A673 (cell line): ENCODE results near the gene SRD5A3. TPM values are rescaled to one million over a fixed set of nuclear protein-coding genes. Genes with fewer than 3 reads are reported as not detected.

Source experiments
- BruUV-seq: library from RNA; stranded (reverse); fragments of 400-500 nt; replicated peaks from 2 replicates; lab custom pipeline; 2021; lab: Mats Ljungman, UMichigan
- CTCF ChIA-PET: fragments of 300-600 bp; sonication (Branson Sonifier 250); formaldehyde crosslinking; loops from one replicate; lab custom pipeline; 2022; ENCODE audit warnings: antibody characterized with exemption; lab: Charles Lee
- POLR2A ChIA-PET: fragments of 300-600 bp; sonication (Branson Sonifier 250); formaldehyde crosslinking; loops from one replicate; lab custom pipeline; 2022; ENCODE audit warnings: antibody characterized with exemption; ENCODE audit not compliant: low non-redundant PET; lab: Charles Lee
- DNase-seq: peaks from one replicate; pipeline ENCODE4 v3.0.0-alpha.2; 2015; ENCODE audit warnings: low spot score
- H3K27ac ChIP-seq: fragments of 200-600 bp; sonication (generic); 2 replicates; pipeline ENCODE4 v1.5.1; 2016; ENCODE audit warnings: mixed run types, low read depth, mild to moderate bottlenecking, mixed read lengths, antibody characterized with exemption, low read length; ENCODE audit not compliant: poor library complexity, severe bottlenecking
- H3K27me3 ChIP-seq: fragments of 200-600 bp; sonication (generic); replicated peaks from 2 replicates; pipeline ENCODE4 v1.6.1; 2017; ENCODE audit warnings: mixed run types, low read depth, mild to moderate bottlenecking, mixed read lengths, antibody characterized with exemption, low read length; ENCODE audit not compliant: insufficient read depth, poor library complexity
- H3K36me3 ChIP-seq: fragments of 200-600 bp; sonication (generic); 2 replicates; pipeline ENCODE4 v1.6.1; 2016; ENCODE audit warnings: mixed run types, mild to moderate bottlenecking, mixed read lengths, antibody characterized with exemption, low read length; ENCODE audit not compliant: insufficient read depth, poor library complexity, severe bottlenecking
- H3K4me1 ChIP-seq: fragments of 200-600 bp; sonication (generic); 2 replicates; pipeline ENCODE4 v1.6.1; 2017; ENCODE audit warnings: mixed run types, mild to moderate bottlenecking, mixed read lengths, antibody characterized with exemption, low read length; ENCODE audit not compliant: insufficient read depth, poor library complexity, severe bottlenecking
- H3K4me3 ChIP-seq: fragments of 200-600 bp; sonication (generic); 2 replicates; pipeline ENCODE4 v1.5.1; 2016; ENCODE audit warnings: low read depth, mixed run types, mild to moderate bottlenecking, mixed read lengths, low read length; ENCODE audit not compliant: poor library complexity, severe bottlenecking
- H3K9me3 ChIP-seq: fragments of 200-600 bp; sonication (generic); 2 replicates; pipeline ENCODE4 v1.6.1; 2016; ENCODE audit warnings: mixed run types, low read depth, mild to moderate bottlenecking, mixed read lengths, antibody characterized with exemption, low read length; ENCODE audit not compliant: poor library complexity, severe bottlenecking
- CTCF ChIP-seq: fragments of 300-800, 200-600 bp; sonication (generic); conservative IDR thresholded peaks from 2 replicates; pipeline ENCODE4 v1.5.1; 2017; ENCODE audit warnings: low read depth, mild to moderate bottlenecking, antibody characterized with exemption, low read length, moderate library complexity, mixed read lengths
- EZH2 ChIP-seq: fragments of 200-600 bp; sonication (generic); IDR thresholded peaks from 2 replicates; pipeline ENCODE4 v1.6.1; 2017; ENCODE audit warnings: borderline replicate concordance, low read depth, mild to moderate bottlenecking, mixed read lengths, antibody characterized with exemption, low read length; ENCODE audit not compliant: poor library complexity, severe bottlenecking
- intact Hi-C: fragments of 100-400 bp; cut with micrococcal nuclease; formaldehyde crosslinking; loops from one replicate; pipeline ENCODE4 v1.10.0; 2022; ENCODE audit not compliant: unreplicated experiment
- total RNA-seq: library from RNA; stranded (reverse); gene quantifications from 2 replicates; pipeline ENCODE4 v1.2.3, GENCODE V29; 2021

The SRD5A3 gene
- total RNA-seq, 1 experiment from 2014 or later: 48.1 TPM

- intact Hi-C loops: no loop called here
- Histone ChIP-seq H3K36me3 (no peaks in the 10 kb centered on the region), H3K27me3 (no peaks in the 10 kb centered on the region), H3K9me3 (no peaks in the 10 kb centered on the region), H3K27ac (no peak overlapping the region), H3K4me1 (no peaks in the 10 kb centered on the region), H3K4me3 (no peak overlapping the region)
- no TSS peak for BruUV-seq
- CTCF ChIA-PET: no interaction called here
- POLR2A ChIA-PET: no interaction called here
- no peak for TF ChIP-seq CTCF
- no peak for TF ChIP-seq EZH2
- DNase-seq: no peak
These were observed 41.7 kb upstream of the SRD5A3 start for GRCh38 chr4:55304303-55304702.

- H3K27me3 ChIP-seq: no peaks in the 10 kb centered on the region
- DNase-seq: no peak
- BruUV-seq: no TSS peak
- no peaks in the 10 kb centered on the region for H3K36me3 ChIP-seq
- H3K27ac ChIP-seq: no peak overlapping the region
- no peak overlapping the region for H3K4me3 ChIP-seq
- CTCF ChIA-PET: no interaction called here
- H3K9me3 ChIP-seq: no peaks in the 10 kb centered on the region
- intact Hi-C loops: no loop called here
- POLR2A ChIA-PET: no interaction called here
- TF ChIP-seq CTCF: no peak
- no peaks in the 10 kb centered on the region for H3K4me1 ChIP-seq
These were observed 38.0 kb upstream of the SRD5A3 start for GRCh38 chr4:55308071-55308470.

- Histone ChIP-seq H3K27ac (no peak overlapping the region), H3K27me3 (no peaks in the 10 kb centered on the region), H3K9me3 (no peaks in the 10 kb centered on the region), H3K4me1 (no peaks in the 10 kb centered on the region), H3K4me3 (no peak overlapping the region), H3K36me3 (no peaks in the 10 kb centered on the region)
- intact Hi-C loops: loop anchor here (10.0 kb wide), 1 partner anchor 997 kb away; no protein-coding TSS in a partner anchor
- no peak for TF ChIP-seq CTCF
- TF ChIP-seq EZH2: no peak
- CTCF ChIA-PET: no interaction called here
- BruUV-seq: no TSS peak
- POLR2A ChIA-PET: interaction anchor here (0.7 kb wide), 1 partner anchor 313 kb away, joined by 3 read pairs; no protein-coding TSS in a partner anchor
- DNase-seq: no peak
These were observed 34.1 kb upstream of the SRD5A3 start for GRCh38 chr4:55311792-55312488.
